ENCODE data around the gene CAV1.

Gene CAV1

DNA sequence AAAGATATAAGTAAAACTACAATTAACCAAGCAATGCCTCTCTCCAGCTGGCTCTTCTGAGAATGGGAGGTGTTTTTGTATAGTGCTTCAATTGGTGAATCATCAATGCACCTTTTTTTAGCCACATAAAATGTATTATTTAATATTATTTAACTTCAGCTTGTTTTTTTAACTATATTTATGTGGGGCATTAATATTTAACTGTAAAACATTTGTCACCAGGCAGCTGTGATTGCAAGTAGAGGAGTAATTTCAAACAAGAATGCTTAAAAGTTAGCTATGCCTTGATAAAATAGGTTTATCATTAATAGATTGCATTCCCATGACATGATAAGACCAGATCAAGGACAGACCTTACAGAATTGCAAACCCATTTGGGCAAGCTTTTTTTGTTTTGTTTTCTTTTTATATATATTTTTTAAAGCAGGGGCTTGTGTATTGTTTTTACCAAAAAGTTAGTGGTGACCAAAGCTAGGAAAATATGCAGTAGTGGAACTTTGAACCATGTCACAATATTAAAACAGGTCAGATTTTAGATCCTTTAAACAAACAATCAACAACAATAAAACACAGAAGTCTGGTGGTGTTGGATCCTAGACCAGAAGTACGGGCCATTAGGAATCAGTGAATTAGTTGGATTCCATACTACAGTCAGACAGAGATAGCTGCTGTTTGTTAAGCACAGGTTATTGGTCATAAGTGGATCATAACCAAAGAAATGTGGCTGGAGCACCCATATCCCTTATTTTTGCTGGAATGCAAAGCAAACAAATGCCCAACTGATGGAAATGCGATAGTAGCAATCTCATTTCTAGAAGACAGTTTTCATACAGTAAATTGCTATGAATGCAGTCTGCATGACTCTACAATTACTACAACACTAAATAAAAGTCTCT, 22.4 kb upstream of the CAV1 start:
- DNase-seq: no peak

DNA sequence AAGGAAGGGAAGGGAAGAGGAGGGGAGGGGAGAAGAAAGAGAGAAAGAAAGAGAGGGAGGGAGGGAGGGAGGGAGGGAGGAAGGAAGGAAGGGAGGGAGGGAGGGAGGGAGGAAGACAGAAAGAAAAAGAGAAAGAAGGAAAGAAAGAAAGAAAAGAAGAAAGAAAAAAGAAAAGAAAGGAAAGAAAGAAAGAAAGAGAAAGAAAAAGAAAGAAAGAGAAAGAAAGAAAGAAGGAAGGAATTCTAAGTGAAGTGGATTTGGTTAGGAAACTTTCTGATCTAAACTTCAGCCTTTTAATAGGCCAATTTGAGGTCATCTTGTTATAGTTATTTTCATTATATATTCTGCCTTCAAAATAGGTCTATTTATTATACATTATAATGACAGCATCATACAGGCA, 21.0 kb upstream of the CAV1 start:
- DNase-seq: no peak
- intact Hi-C loops (cut with DNase I): no loop called here

More for the DNA sequence above, 22.4 kb upstream of the CAV1 start:
- intact Hi-C loops (cut with DNase I): no loop called here

GRCh38 chr7:116505278-116505677, 19.6 kb upstream of the CAV1 start:
- intact Hi-C loops (cut with DNase I): no loop called here
- no peak for DNase-seq

DNA sequence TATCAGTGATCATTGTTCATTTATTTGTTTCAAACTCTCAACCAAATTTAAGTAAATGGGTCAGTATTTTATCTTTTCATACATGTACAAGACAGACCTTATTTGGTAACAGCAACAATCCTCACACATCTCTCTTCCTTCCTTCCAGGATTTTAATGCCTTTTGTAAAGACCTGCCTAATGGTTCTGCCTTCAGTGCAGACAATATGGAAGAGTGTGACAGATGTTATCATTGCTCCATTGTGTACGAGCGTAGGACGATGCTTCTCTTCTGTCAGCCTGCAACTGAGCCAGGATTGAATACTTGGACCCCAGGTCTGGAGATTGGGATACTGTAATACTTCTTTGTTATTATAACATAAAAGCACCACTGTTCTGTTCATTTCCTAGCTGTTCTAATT, 19.0 kb upstream of the CAV1 start:
- no peak for DNase-seq
- intact Hi-C loops (cut with DNase I): no loop called here

DNA sequence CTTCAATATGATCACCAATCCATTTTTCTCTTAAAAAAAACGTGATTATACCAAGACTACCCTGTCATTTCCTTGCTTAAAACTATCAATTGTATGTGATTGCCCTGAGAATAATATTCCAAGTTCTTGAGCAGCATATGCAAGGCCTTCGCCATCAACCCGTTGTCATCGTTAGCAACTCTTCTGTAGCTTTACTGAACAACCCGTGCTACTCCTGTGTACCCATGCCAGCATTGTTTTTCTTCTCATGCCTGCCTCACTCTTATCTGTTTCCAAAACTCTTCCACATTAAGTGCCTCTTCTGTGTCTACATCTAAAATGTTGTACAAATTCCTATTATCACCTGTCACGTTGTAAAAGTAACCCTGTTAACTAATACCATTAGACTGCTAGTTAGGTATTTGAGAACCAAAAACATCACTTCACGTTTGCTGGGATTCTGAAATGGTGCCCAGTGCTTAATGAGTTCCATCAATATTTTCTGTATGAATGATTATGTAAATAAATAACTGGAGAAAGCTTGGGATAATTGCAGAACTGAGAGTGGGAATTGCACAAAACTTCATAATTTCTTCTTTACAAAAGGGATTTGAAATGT, 14.8 kb upstream of the CAV1 start:
- DNase-seq: no peak

GRCh38 chr7:116510795-116511194, 14.0 kb upstream of the CAV1 start:
- intact Hi-C loops (cut with DNase I): no loop called here
- no peak for DNase-seq

More for the DNA sequence above, 14.8 kb upstream of the CAV1 start:
- intact Hi-C loops (cut with DNase I): no loop called here

GRCh38 chr7:116511552-116512519, 13.0 kb upstream of the CAV1 start:
- no peak for DNase-seq
- intact Hi-C loops (cut with DNase I): no loop called here

GRCh38 chr7:116512520-116513188, 12.2 kb upstream of the CAV1 start:
- no peak for DNase-seq
- intact Hi-C loops (cut with DNase I): no loop called here

DNA sequence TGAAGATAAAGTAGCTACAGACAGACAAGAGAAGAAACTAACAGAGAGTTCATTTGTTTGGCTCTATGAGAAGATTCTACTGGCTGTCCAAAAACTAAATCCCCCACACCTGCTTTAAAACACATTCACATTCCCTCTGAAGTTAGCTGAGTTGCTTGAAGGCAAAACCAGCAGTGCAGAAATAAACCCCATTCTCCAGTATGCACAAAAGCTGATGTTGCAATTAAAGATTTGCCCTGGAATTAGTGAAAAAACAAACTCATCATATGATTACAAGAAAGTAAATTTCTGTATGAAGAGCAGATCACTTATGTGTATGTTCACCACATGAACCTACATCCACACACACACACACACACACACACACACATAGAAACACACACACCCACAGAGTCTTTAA, 9.3 kb upstream of the CAV1 start:
- no peak for DNase-seq
- intact Hi-C loops (cut with DNase I): no loop called here

- no peak for DNase-seq
- intact Hi-C loops (cut with DNase I): no loop called here
These were observed 8.5 kb upstream of the CAV1 start for GRCh38 chr7:116516324-116516723.

GRCh38 chr7:116517626-116518025, 7.2 kb upstream of the CAV1 start:
- DNase-seq: no peak
- intact Hi-C loops (cut with DNase I): no loop called here

GRCh38 chr7:116518961-116519360, 5.9 kb upstream of the CAV1 start:
- DNase-seq: no peak
- intact Hi-C loops (cut with DNase I): no loop called here

DNA sequence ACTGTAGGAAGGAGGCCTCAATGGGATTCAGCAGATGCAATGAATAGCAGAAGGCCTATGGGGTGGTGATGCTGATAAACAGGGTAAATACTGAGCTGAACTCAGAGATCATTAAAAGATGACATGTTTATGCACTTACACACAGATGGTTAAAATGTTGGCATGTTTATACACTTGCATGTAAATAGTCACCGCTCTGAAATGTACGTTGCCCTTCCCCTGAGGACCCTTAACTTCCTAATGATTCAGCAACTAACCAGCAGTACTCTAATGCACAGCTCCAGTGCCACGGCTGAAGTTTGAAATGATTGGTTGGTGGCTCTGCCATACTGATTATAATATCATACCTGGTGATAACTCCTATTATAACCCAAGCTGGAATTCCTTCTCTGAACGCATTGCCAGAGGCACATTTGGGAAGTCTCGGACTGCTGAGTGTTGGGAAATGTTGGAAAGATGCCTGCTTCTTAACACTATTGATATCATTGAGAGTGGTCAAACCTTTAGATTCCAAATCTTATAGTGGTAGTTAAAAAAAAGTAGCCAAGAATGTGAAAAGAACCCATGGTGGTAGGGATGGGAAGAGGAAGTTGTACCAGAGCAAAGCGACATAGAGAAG, 3.7 kb upstream of the CAV1 start:
- intact Hi-C loops (cut with DNase I): no loop called here
- DNase-seq: no peak

- DNase-seq: no peak
- intact Hi-C loops (cut with DNase I): no loop called here
These were observed 2.6 kb upstream of the CAV1 start for GRCh38 chr7:116522247-116522646.

DNA sequence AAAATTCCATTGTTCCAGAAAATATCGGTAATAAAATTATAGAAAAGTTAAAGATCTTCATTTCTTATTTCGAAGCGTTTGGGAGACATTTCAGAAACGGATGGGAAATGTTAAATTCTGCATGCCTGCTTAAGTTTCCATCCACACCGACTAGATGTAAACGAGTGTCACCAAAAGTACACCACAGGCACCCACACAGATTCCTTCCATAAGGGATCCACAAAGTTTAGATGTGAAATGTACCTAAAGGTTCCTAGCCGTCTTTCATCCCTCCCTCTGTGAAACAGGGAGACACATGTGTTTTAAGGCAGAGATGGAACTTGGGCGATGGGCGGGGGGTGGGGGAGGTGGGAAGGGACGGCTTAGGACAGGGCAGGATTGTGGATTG, 621 bp upstream of the CAV1 start:
- no peak for DNase-seq
- intact Hi-C loops (cut with DNase I): no loop called here

GRCh38 chr7:116525298-116525912, 569 bp downstream of the CAV1 start:
- intact Hi-C loops (cut with DNase I): loop anchor here (5.0 kb wide), 2 partner anchors 62 to 268 kb away; no protein-coding TSS in a partner anchor
- DNase-seq: peak in 4 of 10 donors; percentile 11 to 80 (median 72)

- DNase-seq: peak in 8 of 10 donors; percentile 30 to 89 (median 57)
- intact Hi-C loops (cut with DNase I): loop anchor here (5.0 kb wide), 2 partner anchors 61 to 269 kb away; no protein-coding TSS in a partner anchor
These were observed 1.4 kb downstream of the CAV1 start for GRCh38 chr7:116525913-116526861.

- no peak for DNase-seq
- intact Hi-C loops (cut with DNase I): loop anchor here (5.0 kb wide), 2 partner anchors 60 to 270 kb away; no protein-coding TSS in a partner anchor
These were observed 2.1 kb downstream of the CAV1 start for GRCh38 chr7:116526897-116527296.
